AG08395 (cell line): ENCODE data around the gene PKP4.
"Not testable (repeated sequence)": the region's sequence is repeated elsewhere in the genome, so short reads cannot be mapped to it uniquely, and the experiment has no call there.

Experiments used
- DNase-seq: peaks from one replicate; pipeline ENCODE4 v3.0.0; 2012; ENCODE audit warnings: mixed read lengths, low spot score

Gene PKP4

DNA sequence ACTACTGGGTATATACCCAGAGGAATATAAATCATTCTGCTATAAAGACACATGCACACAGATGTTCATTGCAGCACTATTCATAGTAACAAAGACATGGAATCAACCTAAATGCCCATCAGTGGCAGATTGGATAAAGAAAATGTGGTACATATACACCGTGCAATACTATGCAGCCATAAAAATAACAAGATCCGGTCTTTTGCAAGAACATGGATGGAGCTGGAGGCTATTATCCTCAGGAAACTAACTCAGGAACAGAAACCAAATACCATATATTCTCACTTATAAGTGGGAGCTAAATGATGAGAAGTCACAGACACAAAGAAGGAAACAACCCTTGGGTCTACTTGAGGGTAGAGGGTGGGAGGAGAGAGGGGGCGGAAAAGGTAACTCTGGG is 16.5 kb downstream of the PKP4 start:
- not testable (repeated sequence) for DNase-seq

DNA sequence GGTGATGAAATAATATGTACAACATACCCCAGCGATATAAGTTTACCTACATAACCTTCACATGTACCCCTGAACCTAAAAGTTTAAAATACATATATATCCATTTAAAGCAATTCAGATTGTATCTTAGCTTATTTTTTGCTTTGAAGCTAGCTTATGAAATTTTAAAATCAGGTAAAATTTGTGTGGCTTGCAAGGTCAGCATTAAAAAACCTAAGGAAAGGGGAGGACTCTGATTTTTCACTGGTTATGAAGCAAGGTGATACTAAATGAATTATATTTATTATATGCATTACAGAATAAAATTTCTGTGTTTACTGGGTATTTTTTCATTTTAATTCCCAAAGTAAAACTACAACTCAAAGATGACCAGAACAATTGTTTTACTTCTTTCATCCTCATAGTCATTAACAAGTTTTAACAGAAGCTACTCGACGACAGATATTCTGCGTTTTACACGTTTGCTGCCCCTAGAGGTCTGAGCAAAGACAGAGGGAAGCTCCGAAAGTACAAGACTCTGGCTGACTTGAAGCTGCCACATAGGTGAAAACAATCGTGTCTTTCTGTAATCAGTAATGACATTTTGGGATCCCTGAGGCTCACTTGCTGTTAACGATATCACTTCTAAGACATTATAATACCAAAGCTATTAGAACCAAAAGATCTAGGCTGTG is 17.1 kb downstream of the PKP4 start:
- DNase-seq: no peak

DNA sequence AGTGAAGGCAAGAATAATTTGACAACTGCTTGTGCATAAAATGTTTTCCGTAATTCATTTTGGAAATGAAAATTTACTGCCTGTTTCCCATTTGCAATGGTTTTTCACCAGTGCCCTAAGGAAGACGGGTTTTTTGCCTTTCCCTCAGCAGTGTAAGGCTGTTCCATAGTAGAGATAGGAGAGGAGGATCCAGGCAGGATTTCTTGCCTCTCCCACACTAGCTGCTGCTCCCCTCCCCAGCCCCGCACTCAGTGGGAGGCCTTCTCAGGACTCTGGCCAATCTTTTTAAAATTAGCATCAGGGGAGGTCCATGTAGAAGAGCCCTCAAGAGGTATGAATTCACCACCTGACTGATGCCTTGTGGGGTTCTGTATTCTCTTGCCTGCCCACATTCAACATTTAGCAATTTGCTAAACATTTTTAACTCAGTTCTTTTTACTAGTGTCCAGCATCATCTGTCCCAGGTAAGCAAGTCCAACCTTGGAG is 17.8 kb downstream of the PKP4 start:
- DNase-seq: not testable (repeated sequence)

DNA sequence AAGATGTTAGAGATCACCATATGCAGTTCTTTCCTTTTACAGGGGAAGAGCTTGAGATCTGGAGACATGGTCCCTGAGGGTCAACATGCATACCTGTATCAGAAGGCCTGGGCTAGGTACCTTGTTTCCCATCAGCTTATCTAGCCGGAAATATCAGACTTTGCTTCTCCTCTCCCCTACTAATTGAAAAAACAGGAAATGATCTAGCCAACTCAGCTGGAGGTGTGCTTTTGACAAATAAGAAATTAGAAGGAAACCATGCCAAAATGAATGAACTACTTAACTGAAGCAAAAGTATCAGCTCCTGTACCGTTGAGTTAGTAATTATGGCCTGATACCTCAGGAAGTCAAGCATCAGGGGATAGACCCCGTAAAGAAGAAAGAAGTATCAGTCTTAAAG is 20.4 kb downstream of the PKP4 start:
- no peak for DNase-seq

DNA sequence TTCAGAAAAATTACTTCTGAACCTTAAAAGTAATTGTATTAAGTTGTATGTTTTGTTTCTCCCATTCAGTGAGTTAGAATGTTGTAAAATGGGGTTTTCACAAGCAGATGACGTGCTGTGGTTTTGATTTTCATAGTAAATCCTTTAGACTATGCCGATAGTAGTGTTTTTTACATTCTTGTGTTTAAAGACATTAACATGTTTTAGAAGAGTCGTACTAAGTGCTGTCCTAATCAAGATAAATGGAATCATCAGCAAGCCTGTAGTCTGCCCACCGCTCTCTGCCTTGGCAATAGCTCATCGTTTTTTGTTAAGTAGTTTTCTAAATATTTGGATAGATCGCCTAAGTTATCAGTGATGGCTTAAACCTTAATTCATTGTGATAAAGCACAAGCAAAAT is 21.5 kb downstream of the PKP4 start:
- no peak for DNase-seq

DNA sequence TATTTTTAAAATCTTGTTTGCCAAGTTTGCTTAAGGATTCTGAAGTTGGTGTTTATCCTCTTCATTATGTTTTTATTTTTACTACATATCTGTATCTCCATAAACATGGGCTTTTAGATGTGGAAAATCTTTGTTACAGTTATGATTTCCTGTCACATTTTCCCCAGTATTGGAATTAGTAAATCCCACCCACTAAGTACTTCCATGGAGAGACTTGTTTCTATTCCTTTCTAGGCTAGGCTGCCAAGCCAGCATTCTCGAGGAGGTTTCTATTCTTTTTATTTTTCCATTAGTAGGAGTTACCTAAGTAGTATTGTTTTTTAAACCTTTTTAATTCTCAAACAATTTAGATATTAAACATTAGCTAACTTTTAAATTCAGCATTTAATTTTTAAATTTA is 22.1 kb downstream of the PKP4 start:
- no peak for DNase-seq

DNA sequence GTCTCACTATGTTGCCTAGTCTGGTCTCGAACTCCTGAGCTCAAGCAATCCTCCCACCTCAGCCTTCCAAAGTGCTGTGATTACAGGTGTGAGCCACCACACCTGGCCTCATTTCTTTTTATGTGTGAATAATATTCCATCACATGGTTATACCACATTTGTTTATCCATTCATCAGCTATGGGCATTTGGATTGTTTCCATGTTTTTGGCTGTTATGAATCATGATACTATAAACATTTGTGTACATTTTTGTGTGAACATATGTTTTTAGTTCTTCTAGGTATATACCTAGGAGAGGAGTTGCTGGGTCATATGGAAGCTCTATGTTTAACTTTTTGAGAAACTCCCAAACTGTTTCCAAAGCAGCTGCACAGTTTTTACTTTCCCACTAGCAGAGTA is 24.4 kb downstream of the PKP4 start:
- DNase-seq: no peak

DNA sequence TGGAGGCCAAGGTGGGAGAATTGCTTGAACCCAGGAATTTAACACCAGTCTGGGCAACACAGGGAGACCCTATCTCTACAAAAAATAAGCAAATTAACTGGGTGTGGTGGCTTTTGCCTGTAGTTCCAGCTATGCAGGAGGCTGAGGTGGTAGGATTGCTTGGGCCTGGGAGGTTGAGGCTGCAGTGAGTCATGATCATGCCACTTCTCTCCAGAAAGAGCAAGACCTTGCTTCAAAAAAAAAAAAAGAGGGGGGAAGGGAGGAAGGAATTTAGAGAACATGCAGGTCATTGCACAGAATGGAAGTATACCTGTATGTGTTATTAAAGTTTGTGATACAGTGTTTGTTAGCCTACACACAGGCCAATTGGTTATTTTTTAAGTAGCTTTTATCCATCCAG is 25.8 kb downstream of the PKP4 start:
- no peak for DNase-seq

DNA sequence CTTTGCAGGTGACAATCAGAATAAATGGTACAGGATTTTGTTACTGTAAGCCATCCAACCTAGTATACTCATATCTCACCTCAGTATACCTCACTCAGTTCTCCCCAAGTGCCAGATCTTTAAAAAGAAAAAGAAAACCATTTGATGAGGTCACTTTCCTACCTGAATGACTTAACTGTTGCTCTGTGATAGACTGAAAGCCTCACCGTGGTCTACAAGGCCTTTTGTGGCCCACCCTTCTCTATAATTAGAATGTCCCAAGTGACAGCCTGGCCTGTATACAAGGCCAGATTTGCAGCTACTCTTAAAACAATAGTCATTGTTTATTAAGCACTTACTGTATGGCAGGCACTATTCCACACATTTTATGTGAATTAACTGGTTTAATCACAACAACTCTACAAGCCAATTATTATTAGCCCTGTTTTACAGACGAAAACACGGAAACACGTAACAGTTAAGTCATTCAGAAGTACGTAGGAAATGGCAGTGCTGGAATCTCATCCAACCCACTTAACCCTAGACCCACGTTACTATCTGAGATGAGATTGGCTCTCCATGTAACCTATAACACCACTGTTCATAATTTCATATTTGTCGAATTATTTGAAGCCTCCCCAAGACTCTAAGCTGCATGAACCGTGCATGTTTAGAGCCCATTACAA is 28.3 kb downstream of the PKP4 start:
- DNase-seq: no peak

DNA sequence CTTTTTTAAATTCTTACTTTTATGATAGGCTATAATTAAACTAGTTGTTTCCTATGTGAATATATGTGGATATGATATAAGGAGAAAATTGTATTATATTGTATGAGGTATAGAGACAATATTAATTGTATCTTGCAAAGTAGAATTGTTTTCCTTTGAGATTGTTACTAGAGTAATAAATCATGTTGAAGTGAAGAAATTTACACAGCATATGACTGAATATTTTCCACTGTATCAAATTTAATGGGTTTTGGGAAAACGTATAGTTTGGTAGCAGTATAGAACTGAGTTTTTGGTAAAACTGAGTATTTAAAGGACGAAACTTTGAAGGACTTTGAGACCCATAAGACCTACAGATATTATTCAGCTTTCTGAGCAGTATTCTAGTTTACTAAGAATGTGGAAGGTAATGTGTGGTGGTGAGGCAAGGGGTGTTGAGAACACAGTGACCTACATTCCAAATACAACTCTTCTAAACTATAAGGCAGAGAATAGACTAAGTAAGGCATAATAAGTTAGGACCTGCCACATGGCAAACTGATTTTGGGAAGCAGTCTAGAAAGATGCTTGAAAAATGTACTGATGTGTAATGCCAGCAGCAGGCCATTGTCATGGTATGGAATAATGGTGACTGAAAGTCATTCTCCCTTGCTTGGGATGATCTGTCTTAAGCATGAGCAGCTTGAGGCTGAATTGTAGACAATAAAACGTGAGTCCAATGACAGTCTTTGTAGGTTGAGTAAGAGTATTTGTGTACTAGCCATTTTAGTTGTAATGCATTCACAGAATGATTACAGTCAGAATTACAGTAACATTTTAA is 29.6 kb downstream of the PKP4 start:
- DNase-seq: no peak

DNA sequence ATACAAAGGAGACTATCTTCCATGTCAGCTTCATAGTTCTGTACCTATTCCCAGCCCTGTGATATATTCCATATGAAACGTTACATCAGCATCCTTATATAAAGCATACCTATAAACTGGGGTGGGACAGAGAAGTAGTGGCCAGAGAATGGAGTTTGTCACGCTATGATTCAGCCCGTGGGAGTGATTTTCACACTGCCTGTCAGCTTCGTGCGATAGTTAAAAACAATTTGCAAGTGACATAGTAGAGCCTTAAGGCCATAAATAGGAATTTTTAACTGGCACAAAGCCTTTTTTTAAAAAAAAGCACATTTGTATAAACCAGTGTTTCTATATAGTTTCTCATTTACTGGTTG is 30.2 kb downstream of the PKP4 start:
- DNase-seq: no peak

DNA sequence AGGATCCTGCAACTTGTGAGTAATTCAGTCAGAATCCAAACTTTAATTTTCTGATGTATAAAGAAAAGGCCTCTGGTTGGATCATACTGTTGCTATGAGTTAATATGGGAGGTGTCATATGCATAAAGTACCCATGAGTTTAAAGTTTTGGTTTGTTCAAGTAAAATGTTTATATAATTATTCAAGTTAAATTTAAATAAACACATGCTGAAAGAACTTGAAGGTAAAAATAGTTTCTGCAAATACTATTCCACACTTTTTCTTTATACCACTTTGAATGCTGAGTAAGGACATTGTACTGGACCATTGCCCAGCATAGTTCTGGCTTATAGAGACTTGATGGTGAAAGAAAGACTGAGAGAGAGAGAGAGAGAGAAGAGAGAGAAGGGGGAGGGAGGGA is 30.7 kb downstream of the PKP4 start:
- DNase-seq: peak; percentile 22

DNA sequence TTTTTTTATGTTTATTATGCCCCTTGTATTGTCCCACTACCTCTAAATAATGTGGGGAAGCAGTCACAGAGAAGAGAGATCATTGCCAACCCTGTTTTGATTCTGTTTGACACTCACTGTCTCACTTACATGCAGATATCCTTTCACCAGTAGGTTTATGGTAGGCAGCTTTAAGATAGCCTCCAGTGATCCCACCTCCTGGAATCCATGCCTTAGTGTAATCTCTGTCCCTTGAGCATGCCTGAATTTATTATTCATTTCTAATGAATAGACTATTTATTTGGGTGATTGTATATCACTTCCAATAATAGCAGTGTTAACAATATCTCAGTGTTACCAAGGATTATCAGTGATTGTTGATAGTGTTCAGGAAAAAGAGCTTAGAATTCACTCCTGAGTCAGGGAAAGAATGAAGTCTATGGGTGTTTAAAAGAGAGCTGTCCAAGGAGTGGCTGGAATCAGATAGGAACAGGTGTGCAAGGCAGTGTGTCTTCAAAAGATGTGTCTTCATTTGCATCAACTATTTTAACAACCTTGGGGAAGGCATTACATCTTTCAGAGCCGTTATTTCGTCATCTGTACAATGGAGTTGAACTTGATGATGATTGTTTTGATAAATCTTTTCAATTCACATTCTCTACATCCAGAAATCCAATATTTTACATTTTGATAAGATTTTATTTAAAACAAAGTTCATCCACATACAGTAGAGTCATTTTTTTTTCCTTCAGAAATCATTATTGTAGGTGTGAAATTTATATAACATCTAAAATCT is 31.9 kb downstream of the PKP4 start:
- no peak for DNase-seq

DNA sequence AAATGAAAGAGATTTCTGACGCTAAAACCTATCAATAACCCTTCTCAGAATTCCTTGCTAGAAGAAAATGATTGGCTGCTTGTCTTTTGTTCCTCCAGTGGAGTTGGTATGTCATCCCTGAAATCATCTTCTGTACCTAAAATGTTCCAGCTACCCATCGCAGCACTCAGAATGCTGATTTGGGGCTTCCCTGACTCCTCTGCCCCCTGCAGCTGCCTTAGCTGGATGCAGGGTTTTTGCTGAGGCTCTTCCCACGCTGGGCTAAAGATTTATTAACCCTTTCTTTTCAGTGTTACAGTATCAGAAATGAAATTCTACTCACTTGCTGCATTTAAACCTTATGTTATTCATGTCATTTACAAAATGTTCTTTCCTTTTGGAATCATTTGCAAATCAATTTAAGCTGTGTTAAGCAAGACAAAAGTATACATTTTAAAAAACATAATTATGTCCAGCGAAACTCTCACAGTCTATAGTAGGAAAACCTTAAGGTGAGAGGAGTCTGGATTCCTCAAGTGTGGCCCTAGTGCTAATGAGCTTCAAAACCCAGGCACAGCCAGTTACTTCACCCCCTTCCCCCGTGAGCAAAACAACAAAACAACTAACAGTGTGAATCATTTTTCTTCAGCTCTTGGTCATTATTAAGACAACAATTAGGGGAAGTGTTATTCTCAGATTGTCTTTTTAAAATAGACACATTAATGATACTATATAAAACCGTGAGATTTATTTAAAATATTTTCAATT is 32.8 kb downstream of the PKP4 start:
- DNase-seq: no peak

DNA sequence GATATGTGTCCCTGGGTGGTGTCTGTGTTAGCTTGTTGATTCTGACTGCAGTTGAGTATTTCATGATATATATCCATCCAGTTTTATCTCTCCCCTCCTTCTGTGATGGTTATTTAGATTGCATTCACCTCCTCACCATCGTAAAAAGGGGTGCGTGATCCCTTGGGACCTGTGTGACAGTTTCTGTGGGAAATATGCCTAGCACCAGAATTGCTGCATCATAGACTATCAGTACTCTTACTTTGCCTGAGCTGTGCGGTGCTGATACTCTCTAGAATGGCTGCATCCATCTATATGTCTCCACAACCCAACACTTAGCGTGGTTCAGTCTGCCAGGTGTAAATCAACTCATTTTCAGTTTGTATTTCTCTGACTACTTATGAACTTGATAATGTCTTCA is 34.3 kb downstream of the PKP4 start:
- DNase-seq: no peak

DNA sequence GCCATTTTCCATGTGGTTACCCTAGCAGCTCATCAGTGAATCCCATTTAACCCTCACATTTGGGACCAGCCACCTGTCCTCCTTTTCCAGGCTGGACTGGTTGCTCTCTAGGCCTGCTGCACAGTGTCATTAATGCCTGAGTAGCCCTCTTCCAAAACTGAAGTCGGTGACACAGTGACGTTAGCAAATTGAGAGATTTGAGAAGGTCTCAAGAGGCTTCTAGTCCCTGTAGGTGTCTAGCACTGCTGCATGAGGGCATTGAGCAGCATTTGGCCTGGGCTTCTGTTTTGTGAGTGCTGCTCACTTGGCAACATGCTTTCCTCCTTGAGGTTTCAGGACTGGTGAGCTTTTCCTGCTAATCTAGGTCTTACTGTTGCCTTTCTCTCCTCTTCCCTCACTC is 36.7 kb downstream of the PKP4 start:
- no peak for DNase-seq

DNA sequence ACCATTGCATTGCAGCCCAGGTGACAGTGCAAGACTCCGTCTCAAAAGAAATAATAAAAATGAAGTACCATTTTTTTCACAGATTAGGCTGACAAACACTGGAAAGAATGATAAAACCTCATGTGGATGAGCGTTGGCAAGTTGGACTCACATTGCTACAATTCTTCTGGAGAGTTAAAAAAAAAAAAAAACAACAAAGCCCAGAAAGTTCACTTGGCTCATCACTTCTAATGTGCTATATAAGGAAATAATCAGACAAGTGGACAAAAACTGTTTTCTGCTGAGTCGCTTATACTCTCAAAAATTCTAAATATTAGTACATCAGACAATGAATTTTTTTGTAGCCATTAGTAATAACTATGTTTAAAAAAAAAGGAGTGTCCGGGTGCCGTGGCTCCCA is 38.4 kb downstream of the PKP4 start:
- peak; percentile 60 for DNase-seq

DNA sequence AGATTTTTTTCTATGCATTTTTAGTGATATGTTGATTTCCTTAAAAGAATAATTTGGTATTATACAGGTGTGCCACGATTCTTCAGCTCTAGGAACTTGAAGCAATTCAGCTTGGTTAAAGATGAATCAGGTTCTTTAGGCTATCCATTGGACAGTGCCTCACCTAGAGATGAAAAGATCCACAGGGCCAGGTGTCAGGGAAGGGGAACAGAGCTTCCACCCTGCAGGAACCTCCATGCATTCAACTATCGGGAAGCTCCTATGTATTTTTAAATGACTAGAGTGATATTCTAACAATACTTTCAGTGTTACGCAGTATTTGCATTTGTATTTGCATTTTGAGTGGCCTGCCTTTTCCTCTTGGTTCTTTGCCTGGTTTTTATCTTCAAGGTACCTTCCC is 40.2 kb downstream of the PKP4 start:
- DNase-seq: no peak

DNA sequence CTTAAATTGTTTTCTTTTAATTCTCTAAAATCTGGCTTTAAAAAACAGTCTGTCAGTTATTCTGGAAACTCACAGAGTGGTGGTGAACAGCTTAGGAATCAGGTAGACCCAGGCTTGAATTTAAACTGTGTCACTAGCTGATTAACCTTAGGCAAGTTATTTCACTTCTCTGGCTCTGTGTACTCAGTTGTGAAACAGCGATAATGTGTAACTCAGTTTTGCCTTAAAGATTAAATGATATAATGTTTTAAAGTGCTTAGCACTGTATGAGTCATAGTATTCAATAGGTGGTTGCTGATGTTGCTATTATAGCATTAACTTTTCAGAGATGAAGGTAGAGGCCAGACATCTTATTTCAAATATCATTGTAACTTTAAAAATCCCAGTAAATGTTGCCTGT is 40.7 kb downstream of the PKP4 start:
- DNase-seq: no peak

DNA sequence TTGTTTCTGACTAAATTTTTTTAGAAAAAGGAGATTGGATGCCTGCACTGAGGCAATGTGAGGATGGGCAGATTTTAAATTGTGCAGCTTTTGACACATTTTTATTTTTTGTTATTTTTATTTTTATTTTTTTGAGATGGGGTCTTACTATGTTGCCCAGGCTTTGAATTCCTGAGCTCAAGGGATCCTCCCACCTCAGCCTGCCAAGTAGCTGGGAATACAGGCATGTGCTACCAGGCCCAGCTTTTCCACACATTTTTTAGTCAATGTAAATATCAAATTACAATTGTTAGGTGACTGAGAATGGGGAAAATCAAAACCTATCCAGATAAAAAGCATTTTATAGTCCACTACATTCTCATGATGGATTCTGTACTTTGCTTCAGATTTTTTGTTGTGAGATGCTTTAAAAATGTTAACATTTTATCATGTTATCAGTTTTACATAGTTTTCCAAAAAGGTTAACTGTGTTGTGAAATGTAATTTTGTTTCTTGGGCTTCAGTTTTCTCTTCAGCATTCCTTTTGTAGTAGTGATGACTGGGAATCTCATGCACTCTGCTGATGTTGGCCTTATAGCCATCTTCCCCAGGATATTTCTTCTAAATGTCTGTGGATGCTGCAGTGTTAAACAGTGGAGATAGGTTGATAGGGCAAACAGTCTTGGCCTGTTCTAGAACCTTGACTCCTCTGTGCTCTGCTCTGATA is 41.4 kb downstream of the PKP4 start:
- DNase-seq: no peak

DNA sequence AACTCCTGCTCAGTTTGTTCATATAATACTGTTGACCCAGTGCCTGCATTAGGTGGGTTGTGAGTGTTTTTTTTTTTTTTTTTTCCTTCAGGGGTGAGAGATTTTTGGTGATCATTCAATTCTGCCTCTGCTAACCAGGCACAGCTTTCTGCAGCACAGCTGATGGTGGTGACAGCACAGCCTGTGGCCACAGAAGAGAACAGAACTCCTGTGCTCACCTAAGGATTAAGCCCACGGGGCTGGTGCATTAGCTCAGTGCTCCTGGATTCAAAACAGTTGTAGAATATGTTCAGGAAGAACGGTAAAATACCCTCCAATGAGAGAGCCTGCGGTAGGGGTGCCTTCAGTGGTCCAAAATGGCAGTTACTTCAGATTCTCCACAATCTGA is 42.0 kb downstream of the PKP4 start:
- DNase-seq: no peak
